Mammary epithelial cell (primary cell): ENCODE data around the gene SLC66A1.

ENCODE experiments used
- EZH2 ChIP-seq: IDR thresholded peaks from 2 replicates; pipeline ENCODE4 v1.6.1; 2012; ENCODE audit warnings: low read length, inconsistent platforms, borderline replicate concordance
- TF ChIP-seq, protein P1 (sequence below), 2 donors: IDR thresholded peaks in 1 of 2; conservative IDR thresholded peaks in 1 of 2; 2 replicates each; pipeline ENCODE4 v1.5.1; 2011 to 2012; ENCODE audit warnings: inconsistent platforms in 2 of 2, low read length in 2 of 2, mild to moderate bottlenecking in 2 of 2, control low read depth in 1 of 2, low read depth in 1 of 2; ENCODE audit not compliant: insufficient read depth in 1 of 2; ENCODE audit errors: extremely low read depth in 1 of 2

GRCh38 chr1:19307794-19308508, 4.2 kb upstream of the SLC66A1 start:
- no peak for TF ChIP-seq EZH2
- TF ChIP-seq, protein P1, sequence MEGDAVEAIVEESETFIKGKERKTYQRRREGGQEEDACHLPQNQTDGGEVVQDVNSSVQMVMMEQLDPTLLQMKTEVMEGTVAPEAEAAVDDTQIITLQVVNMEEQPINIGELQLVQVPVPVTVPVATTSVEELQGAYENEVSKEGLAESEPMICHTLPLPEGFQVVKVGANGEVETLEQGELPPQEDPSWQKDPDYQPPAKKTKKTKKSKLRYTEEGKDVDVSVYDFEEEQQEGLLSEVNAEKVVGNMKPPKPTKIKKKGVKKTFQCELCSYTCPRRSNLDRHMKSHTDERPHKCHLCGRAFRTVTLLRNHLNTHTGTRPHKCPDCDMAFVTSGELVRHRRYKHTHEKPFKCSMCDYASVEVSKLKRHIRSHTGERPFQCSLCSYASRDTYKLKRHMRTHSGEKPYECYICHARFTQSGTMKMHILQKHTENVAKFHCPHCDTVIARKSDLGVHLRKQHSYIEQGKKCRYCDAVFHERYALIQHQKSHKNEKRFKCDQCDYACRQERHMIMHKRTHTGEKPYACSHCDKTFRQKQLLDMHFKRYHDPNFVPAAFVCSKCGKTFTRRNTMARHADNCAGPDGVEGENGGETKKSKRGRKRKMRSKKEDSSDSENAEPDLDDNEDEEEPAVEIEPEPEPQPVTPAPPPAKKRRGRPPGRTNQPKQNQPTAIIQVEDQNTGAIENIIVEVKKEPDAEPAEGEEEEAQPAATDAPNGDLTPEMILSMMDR (conservative IDR thresholded peaks at IDR 0.05 in 1 of 2, IDR thresholded peaks at IDR 0.05 in 1 of 2; ENCODE audit: extremely low read depth in 1 of 2, insufficient read depth in 1 of 2, low read depth in 1 of 2, low read length in 2 of 2) = no peak
